NCI-H2081 (cell line): ENCODE results near the gene STX16.

ENCODE experiments used
- DNase-seq, 2 experiments: peaks; one replicate each; lab custom pipeline; 2025; lab: John Stamatoyannopoulos, UW

The STX16 gene

DNA sequence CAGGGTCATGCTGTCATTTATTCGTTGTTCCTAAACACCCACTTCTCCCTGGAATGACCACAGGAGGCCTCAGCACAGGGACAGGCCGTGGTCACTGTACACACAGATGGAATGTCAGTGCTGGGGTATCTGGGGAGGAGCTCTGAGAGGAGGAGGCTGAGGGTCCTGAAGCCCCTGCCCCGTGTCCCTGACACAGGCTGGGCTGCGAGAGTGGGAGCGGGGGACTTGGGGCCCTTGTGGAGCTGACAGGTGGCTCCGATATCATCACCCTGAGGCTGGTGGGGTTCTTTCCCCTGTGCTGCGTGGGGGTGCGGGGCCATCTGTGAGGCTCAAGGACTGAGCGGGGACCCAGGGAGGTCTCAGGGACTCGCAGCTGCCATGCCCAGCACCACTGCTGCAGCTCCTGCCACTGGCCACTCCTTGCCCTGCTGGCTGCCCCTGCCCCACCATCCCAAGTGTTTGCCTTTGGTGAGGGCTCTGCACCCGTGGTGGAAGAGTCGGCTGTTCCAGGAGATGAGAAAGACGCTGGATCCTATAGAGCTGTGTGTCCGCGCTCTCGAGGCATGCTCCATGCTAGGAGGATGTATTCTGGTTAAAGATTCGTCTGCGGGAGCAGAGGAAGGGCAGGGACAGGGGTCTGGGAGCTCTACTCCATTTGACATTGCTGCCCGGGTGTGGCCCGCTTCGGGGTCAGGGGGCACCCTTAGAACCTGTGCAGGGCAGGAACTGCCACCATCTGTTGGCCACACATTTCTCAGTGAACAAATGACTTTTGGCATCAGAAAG is 60.4 kb downstream of the STX16 start:
- DNase-seq = no peak

DNA sequence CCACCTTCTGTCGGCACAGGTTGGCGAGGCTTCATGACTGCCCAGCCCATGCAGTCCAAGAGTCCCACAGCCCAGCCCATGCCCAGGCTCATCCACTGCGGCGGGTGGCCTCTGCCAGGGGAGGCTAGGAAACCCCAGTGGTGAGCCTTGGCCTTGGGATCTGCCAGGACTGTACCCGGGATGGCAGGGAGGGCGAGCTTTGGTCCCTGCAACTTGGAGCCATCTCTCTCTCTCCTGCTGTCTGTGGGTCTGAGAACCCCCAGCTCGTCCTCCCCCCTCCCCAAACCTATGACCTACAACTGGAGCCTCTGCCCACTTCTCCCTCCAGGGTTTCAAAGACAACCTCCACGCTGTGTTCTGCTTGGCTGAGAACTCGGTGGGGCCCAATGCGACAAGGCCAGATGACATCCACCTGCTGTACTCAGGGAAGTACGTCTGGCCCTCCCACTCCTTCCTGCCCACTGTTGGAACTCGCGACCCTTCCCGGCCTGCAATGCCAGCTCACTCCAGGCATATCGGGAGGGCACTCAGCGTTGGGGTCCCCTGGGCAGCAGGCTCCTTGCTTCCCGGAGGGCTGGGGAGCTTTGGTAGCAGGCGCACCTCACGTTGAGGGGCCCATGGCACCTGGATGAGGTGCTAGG is 61.2 kb downstream of the STX16 start:
- DNase-seq = no peak

DNA sequence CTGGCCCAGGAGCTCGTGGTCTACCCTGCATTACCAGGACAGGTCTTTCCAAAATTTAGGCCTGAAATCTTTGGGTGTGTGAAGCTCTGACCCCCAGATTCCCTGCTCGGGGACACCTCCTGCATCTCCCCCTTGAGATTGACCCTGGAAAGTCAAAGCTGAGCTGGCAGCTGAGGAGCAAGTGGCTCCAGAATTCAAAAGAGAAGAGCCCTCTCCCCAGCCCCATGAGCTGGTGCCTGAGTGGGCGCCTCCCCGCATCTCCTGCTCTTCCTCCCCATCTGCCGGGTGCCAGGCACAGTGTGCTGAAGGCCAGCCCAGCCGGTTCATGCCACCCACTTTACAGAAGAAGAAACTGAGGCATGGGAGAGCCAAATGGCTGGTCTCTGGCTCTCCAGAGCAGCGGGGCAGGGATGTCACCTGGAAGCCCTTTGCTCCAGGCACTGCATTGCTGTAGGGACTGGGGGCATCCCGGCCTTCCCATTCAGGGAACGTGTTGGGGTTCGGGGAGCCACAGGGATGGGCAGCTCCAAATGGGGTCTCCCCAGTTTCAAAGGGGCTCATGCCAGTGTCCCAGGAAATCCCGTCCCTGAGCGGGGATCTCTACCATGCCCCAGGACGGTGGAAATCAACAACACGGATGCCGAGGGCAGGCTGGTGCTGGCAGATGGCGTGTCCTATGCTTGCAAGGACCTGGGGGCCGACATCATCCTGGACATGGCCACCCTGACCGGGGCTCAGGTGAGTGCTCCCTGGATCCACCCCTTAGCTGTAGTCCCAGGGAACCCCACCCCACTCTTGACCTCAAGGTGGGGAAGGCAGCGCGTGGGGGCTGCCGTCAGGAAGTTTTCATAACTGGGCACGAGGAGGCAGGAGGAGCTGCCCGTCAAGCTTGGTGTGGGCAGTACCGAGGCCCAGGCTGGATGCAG is 62.0 kb downstream of the STX16 start:
- no peak for DNase-seq

DNA sequence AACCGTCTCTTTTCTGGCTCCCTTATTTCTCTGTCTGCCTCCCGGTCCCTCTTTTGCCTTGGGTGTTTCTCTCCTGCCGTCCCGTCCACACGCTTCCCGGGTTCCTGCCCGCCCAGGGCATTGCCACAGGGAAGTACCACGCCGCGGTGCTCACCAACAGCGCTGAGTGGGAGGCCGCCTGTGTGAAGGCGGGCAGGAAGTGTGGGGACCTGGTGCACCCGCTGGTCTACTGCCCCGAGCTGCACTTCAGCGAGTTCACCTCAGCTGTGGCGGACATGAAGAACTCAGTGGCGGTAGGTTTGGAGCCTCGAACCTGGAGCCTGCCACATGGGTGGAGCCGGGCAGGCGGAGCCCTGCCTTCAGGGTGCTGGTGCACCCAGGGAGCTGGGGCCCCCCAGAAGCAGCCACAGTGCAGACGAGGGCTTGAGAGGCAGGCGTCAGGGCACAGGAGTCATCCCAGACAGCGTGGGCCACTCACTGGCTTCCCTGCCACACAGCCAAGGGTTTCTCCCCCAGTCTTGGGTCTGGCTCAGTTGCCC is 62.8 kb downstream of the STX16 start:
- no peak for DNase-seq

DNA sequence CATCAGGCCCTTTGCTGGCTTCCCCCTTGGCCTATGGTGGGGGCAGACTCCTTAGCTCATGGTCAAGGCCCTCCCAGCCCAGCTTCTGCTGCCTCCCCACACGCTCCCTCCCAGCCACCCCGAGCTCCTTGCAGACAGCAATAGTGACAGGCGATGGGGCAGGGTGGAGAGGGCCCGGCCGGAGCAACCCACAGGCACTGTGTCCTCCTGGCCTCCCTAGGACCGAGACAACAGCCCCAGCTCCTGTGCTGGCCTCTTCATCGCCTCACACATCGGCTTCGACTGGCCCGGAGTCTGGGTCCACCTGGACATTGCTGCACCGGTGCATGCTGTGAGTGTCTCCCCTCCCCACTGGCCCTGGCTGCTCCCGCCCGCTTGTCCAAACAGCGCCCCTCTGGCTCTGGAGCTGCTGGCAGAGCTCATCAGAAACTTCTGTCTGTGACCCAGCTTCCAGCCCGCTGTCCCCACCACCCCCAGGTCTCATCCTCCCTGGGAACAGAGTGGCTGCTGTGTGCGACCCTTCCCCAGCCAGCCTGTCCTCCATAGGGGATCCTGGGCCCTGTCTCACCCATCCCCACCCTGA is 63.3 kb downstream of the STX16 start:
- DNase-seq = no peak

DNA sequence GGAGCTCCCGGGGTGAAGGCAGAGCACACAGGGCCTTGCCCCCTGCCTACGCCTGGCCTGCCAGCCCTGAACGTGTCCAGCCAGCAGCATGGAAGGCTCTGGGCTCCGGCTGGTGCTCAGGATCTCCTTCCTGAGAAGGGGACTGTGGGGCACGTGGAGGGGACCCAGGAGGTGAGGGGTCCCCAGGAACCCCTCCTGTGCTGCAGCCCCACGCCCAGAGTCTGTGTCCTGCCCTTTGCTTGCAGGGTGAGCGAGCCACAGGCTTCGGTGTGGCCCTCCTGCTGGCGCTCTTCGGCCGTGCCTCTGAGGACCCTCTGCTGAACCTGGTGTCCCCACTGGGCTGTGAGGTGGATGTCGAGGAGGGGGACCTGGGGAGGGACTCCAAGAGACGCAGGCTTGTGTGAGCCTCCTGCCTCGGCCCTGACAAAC is 63.9 kb downstream of the STX16 start:
- no peak for DNase-seq

DNA sequence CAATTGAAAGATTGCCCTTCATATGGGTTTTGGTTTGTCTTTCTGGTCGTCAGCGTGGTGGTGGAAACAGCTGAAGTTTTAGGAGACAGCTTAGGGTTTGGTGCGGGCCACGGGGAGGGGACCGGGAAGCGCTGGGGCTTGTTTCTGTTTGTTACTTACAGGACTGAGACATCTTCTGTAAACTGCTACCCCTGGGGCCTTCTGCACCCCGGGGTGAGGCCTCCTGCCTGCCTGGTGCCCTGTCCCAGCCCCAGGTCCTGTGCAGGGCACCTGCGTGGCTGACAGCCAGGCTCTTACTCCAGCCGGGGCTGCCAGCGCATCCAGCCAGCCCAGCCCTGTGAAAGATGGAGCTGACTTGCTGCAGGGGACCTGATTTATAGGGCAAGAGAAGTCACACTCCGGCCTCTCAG is 64.3 kb downstream of the STX16 start:
- no peak for DNase-seq

DNA sequence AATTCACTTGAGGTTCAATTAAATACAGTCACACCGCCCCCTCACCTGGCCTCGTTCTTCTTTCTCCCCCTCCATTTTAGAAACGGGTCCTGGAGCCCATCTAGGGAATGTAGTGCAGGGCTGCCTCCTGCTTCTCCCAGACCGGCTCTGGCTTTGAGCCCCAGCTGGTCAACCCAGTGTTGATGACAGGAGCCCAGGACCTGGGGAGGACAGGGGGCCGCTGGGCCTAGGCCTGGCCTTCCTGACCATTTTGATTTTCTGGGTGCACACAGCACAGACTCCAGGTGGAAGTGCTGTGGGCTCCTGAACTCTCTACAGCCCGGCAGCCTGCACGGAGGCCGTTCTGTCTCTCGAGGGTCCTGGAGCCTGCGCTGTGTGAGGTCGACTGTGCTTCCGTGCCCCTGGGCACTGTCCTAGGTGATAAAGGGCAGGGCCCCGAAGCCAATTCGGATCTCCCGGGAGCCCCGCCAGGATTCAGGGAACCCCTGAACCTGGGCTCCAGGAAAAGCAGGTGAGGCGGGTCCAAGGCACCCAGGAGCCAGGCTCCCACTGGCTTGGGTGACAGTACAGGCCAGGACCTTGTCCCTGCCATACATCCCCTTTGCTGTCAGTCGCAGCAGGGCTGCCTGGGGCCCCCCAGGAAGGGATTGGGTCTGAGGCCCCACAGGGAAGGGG is 64.9 kb downstream of the STX16 start:
- no peak for DNase-seq

DNA sequence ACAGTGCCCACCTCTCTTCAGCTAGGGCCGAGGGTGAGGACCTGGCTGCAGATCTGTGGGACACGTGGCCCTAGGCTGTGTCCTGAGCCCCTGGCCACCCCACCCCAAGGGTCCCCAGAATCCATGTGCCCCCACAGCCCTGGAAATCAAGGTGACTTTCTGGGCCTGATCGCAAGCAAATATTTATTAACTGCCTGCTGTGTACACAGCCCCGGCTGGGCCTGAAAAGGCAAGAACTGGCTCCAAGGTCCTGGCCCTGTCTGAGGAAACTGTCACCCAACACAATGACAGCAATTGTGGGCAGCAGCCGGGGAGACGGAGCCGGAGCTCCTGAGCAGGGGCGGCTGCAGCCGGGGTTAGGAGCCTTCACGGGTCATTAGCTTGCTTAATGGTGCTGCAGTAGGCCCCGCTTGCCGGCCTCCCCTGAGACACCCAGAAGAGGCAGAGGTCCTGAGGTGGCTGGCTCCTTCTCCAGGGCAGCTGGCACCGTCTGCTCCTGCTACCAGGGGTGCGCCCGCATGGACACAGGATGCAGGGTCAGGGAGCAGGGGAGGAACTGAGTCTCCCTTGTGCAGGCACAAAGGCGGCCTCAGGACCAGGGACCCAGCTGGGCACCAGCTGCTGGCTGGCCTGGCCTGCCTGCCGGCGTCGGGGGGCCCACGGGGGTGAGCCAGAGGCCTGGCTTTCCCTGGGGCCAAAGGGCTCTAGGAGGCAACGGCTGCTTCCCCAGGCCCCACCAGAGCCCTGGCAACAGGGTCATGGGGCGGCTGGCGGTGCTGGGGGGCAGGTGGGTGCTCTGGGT is 65.6 kb downstream of the STX16 start:
- DNase-seq = no peak

DNA sequence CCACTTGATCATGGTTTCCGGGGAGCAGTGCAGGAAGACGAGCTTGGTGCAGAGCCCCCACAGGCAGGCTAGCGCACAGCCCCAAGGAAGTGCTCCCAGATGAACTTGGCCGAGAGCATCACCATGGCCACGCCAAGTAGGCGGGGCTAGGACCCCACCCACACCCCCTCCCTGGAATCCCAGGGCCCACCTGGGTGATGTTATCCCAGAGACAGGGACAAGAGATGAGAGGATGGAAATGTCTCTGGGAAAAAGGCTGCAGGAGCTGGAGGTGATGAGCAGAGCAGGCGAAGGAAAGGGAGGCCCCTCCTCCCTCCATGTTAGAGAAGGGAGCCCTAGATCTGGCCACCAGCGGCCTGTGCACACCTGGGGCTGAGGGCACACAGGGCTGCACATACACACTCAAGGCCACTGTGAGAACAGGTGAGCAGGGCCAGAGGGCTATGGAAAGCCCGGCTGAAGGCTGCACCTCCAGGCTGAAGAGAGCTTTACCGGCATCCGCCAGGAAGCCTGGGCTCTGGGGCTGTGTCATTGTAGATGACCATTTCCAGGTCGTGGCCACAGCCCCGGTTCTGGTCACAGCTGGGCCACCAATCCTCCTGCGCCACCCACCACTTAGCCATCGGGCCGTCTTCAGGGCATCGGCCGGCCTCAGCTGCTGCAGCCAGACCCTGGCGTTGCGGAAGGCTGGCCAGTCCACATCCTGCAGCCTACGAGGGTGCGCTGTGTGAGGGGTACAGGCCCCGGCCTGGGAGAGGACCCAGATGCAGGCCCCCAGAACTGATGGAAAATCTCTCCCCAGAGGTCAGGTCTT is 66.4 kb downstream of the STX16 start:
- DNase-seq = no peak

DNA sequence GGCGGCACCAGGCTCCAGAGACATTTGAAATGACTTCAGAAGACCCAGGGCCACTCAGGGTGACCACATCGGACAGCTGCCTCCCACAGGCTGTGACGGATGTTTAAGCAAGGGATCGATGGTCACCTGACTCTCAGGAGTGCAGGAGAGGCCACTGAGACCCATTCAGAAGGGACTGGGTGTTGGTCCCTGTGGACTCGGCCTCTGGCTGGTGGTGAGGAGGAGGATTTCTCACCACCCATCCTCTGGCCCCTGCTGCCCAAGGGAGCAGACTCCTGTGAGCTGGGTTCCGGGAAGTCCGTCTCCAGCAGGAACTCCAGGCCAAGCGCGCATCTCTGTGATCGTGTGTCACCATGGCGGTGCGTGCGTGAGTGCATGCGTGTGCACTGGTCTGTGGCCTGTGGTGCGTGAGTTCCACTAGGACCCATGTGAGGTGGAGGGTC is 67.1 kb downstream of the STX16 start:
- DNase-seq = no peak

DNA sequence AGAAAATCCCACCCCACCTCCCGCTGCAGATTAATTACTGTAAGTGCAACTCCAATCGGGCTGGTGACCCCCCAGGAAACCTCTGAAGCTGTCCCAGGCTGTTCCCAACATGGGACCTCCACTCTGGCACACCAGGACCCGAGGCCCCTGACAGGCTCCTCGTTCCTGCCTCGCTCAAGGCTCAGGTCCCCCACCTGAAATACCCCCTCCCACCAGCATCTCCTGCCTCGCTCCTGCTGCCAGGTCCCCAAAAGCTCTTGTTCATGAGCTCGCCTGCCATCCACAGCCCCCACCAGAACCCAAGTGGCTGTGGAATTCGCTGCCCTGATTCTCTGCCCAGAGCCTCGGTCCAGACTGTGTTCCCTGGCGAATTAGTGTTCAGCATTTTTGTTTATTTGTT is 67.6 kb downstream of the STX16 start:
- no peak for DNase-seq

DNA sequence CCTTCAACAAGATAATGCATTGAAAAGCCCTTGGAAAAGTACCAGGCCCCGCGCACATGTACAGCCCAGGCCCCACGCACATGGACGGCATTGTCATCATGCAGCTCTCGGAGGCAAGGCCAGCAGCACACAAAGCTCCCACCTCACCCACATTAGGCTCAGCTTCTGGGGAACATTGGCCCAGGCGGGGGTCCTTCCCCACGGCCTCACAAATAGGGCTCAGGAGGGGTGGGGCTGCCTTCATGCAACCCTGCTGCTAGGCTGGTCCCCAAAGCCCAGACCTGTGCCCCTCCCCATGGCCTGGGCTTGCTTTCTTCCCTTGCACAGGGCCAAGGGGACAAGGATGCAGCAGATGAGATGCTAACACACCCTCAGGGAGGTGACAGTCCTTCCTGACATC is 68.2 kb downstream of the STX16 start:
- no peak for DNase-seq

DNA sequence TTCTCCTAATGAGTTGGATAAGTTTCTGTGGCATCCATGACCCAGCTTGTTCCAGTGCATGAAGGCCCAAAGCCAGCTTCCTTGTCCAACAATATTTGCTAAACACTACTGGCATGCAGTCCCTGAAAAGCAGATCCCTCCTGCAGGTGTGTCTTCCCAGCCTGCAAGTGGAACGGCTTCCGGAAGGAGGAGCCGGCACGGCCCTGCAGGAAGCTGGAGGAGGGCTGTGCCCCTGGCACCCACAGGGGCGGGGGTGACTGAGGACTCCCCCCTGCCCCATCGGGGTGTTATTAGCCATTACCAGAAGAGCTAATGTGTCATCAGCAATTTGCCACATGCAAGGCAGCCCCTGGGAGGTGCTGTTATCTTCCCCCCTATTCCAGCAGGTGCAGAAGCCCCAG is 68.9 kb downstream of the STX16 start:
- DNase-seq = no peak

DNA sequence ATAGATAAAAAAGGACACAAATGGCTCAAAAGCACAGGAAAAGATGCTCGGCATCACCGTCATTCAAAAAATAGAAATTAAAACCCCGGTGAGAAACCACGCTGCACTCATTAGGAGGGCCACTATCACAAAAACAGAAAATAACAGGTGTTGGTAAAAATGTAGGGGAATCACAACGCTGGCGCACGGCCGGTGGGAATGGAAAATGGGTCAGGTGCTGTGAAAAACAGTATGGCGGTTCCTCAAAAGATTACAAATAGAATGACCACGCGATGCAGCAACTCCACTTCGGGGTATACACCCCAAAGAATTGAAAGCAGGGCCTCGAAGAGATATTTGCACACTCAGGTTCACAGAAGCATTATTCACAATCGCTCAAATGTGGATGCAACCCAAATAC is 69.8 kb downstream of the STX16 start:
- DNase-seq = no peak

DNA sequence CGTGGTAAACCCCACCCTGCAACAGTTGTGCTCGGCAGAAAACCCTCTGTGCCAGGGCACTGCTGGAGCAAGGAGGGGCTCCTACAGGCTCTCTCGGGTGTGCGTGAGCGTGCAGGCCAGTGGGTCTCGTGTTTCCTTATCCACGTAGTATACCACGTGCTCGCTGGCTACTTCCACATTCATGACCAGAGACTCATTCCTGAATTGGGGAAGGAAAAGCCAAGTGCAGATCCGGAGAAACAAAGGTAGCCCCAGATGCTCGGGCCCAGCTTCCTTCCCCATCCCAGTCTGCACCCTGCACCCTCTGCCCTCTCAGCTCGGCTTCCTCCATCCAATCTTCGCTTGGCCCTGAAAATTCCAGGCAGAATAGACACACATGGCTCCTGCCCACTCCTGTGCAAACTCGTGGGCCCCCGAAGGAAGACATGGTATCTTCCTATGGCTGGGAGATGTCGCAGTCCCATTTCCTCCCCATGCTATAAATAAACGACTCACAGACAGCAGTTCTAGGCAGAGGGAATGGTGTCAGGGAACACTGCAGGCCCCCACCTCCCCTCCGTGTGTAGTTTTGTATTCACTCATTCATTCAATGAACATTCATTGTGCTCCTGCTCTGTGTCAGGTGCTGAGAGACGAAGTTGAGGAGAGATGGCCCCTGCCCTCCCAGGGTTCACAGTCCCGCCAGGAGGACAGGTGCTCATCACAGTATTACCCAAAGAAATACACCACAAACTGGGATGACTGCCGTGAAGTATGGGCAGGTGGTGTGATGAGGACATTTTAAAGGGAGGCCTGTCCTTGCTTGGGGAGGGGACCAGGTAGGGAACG is 71.1 kb downstream of the STX16 start:
- no peak for DNase-seq

DNA sequence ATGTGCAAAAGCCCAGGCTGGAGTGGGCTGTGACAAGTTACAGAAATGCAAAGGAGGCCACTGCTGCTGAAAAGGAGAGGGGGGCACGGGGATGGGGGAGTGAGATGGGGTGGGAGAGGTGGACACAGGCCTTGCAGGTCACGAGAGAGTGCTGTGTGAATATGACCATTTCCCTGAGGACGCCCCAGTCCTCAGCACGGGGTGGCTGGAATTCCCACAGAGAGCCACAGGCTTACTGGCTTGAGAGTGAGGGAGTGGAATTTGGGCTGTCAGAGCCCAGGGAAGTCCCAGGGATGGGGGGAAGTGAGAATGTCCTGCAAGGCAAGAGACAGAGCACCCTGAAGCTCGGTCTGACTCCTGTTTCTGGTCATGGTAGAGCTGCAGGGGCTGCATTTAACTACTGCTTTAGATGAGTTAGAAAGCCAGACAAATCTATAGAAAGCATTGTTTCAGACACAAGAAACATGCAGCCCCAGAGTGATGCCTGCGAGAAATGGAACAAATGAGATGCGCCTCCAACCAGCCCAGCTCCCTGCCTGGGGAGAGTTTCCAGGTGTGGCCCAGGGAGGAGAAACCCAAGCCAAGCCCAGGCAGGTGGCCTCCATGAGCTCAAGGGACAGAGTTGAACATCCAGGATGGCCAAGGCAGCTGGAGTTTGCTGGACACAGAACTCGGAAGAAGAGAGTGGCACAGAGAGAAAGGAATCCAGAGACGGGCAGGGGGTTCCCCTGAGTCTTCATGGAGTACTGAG is 72.0 kb downstream of the STX16 start:
- no peak for DNase-seq

DNA sequence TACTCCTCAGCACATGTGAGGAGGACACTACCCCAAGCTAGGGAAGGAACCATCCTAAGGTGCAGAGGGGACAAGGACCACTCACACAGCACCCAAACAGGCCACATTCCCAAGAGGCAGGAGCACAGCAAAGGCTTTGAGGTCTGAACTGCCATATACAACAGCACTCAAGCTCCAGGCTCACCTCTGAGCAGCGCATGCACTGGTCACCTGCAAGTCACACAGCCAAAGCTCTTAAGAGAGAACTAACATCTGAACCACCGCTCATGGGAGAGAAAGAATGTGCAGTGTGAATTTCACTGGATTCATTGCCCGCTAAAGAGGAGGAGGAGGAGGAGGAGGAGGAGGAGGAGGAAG is 72.5 kb downstream of the STX16 start:
- no peak for DNase-seq
